GM12865 (cell line): ENCODE results near the gene SH3PXD2A.

ENCODE experiments used
- DNase-seq: peaks from one replicate; pipeline ENCODE4 v3.0.0; 2010; ENCODE audit warnings: low read depth
- H3K4me3 ChIP-seq: 2 replicates; pipeline ENCODE4 v1.5.1; 2011; ENCODE audit warnings: mild to moderate bottlenecking, low read depth, low read length, control low read depth
- CTCF ChIP-seq: IDR thresholded peaks from 2 replicates; pipeline ENCODE4 v1.5.1; 2011; ENCODE audit warnings: low read length, control low read depth, low read depth, inconsistent platforms; ENCODE audit not compliant: insufficient read depth; ENCODE audit errors: missing control alignments

SH3PXD2A gene

GRCh38 chr10:103879409-103879808 is 24.0 kb upstream of the SH3PXD2A start:
- no peak for DNase-seq
- no peak for TF ChIP-seq CTCF
- H3K4me3 ChIP-seq: no peak overlapping the region

- no peak overlapping the region for H3K4me3 ChIP-seq
- no peak for DNase-seq
- no peak for TF ChIP-seq CTCF
Observed at GRCh38 chr10:103877861-103878260, 22.5 kb upstream of the SH3PXD2A start.

- DNase-seq: no peak
- no peak for TF ChIP-seq CTCF
- no peak overlapping the region for H3K4me3 ChIP-seq
Observed at GRCh38 chr10:103876155-103876554, 20.8 kb upstream of the SH3PXD2A start.

GRCh38 chr10:103874730-103875129 is 19.4 kb upstream of the SH3PXD2A start:
- TF ChIP-seq CTCF: no peak
- no peak for DNase-seq
- H3K4me3 ChIP-seq: no peak overlapping the region

GRCh38 chr10:103872137-103872931 is 17.0 kb upstream of the SH3PXD2A start:
- TF ChIP-seq CTCF: no peak
- DNase-seq: no peak
- no peak overlapping the region for H3K4me3 ChIP-seq

- no peak for DNase-seq
- TF ChIP-seq CTCF: no peak
- no peak overlapping the region for H3K4me3 ChIP-seq
Observed at GRCh38 chr10:103871006-103871405, 15.6 kb upstream of the SH3PXD2A start.

- DNase-seq: no peak
- no peak for TF ChIP-seq CTCF
- H3K4me3 ChIP-seq: no peak overlapping the region
Observed at GRCh38 chr10:103870516-103870915, 15.1 kb upstream of the SH3PXD2A start.
